MM.1S (cell line): ENCODE measurements around the gene MATN3.

Experiments used
- CTCF ChIP-seq: fragments of 300-600 bp; sonication (generic); IDR thresholded peaks from 2 replicates; pipeline ENCODE4 v1.5.1; 2016; ENCODE audit warnings: antibody characterized with exemption, low read length, mixed read lengths
- EZH2phosphoT487 ChIP-seq: fragments of 300-600 bp; sonication (generic); IDR thresholded peaks from 2 replicates; pipeline ENCODE4 v1.6.1; 2018; ENCODE audit warnings: antibody characterized with exemption, low read length

- TF ChIP-seq CTCF (no peak), EZH2phosphoT487 (no peak)
These were observed at the start of gene MATN3 for GRCh38 chr2:20012282-20013125.
